Mesenteric fat pad (tissue), 1 donor: ENCODE data around the gene NDE1. TPM values are rescaled to one million over a fixed set of nuclear protein-coding genes. Genes with fewer than 3 reads are reported as not detected.
"Not testable (repeated sequence)": the region's sequence is repeated elsewhere in the genome, so short reads cannot be mapped to it uniquely, and the experiment has no call there.

Experiments
- DNase-seq: peaks from one replicate; pipeline ENCODE4 v3.0.0-alpha.2; 2020; ENCODE audit warnings: low spot score
- total RNA-seq: library from RNA; stranded (reverse); fragmentation: NEBNext Ultra II Directional; extraction: Animal tissue kit (Norgen Biotek cat#: 25700); gene quantifications from one replicate; pipeline ENCODE4 v1.2.1, GENCODE V29; 2021
- donor health status: DM: yes; HTN: yes; CAD: no.

NDE1 gene
- total RNA-seq, 1 donor from 2014 or later: 26.8 TPM

DNA sequence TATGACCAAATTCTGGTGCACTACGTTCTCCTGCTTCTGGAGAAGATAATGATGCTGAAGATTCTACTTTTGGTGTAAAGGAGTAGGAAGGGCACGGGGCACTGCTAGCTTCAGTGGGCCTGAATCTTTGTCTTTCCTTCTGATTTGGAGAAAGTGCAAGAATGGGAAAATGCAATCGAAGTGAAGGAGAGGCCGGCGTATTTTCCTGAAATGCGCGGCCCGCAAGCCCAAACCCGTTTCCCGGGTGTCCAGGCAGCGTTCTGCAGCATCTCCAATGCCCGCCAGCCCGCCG lies 372 bp upstream of the NDE1 start:
- no peak for DNase-seq

DNA sequence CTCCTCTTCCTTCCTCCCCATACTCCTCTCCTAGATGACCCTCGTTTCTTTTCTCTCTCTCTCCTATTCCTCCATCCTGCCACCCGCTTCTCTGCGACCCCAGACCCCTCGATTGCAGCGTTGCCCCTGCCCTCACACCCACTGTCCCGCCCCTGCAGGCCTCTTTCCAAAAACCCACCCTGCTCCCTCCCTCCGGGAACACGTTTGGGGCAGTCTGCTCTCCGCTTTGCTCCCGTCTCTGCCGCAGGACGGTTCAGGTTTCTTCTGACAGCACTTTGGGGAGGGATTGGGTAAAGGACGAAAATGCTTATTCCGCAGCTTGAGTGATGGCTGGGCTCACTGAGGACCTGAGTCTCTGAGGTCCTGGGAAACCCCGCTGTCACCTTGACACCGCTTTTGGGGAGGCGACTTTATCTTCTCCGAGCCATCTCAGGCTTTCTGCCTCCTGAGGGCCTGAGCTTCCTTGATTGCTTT lies 690 bp downstream of the NDE1 start:
- no peak for DNase-seq

DNA sequence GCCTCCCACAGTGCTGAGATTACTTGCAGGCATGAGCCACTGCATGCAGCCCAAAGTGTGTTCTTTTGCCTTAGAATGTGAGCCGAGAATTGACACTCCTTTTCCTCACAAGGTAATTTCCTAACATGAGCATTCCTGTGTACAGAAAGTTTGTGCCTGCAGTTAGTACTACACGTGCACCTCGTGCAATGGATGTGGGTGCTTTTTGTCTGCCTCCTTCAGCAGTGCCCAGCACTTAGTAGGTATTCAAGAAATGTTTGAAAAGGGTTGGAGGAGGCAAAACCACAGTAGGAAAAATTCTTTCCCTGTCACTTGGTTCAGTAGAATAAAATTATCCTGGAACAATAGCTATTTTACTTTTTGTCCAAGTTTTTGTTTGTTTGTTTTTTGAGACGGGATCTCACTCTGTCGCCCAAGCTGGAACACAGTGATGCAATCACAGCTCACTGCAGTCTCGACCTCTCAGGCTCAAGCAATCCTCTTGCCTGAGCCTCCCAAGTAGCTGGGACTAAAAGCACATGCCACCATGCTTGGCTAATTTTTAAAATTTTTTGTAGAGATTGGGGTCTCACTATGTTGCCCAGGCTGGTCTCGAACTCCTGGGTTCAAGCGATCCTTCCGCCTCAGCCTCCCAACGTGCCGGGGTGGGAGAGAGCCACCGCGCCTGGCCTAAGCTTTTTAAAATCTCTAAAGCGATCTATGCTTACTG lies 2.4 kb downstream of the NDE1 start:
- DNase-seq: peak; percentile 51

DNA sequence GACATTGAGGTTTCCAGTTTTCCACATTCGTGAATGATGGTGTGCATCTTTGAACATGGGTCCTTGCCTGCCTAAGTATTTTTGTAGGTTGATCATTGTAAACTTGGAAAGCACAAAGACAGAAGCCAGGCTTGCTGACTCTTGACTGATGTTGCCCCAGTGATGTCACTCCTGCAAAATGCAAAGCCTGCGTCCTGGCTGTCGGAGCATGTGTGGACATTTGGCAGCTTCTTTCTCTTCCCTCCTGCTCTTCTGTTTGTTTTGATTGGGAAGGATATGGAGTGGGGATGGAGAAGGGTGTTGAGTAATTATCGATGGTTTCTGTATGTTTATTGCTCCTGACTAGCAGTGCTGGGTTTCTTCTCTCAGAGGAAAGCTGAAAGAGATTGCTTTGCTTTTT lies 3.2 kb downstream of the NDE1 start:
- peak; percentile 24 for DNase-seq

DNA sequence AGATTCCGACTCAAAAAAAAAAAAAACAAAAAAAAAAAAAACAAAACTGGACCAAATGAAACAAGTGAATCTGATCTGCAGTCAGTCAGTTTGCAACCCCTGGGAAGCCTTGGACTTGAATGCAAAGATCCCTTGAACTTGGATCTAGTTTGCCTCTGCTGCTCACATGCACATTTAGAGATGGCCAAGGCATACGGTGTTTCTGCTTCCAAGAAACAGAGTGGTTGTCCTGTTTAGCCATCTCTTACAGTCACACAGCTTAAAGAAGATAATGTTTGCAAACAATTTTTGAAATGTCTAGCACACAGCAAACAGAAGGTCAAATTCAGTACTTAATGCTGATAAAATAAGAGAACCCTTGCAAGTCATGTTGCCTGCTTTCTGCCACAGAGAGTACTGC lies 4.5 kb downstream of the NDE1 start:
- DNase-seq: no peak

DNA sequence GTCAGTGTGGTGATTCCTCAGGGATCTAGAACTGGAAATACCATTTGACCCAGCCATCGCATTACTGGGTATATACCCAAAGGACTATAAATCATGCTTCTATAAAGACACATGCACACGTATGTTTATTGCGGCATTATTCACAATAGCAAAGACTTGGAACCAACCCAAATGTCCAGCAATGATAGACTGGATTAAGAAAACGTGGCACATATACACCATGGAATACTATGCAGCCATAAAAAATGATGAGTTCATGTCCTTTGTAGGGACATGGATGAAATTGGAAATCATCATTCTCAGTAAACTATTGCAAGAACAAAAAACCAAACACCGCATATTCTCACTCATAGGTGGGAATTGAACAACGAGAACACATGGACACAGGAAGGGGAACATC lies 5.5 kb downstream of the NDE1 start:
- DNase-seq: not testable (repeated sequence)

DNA sequence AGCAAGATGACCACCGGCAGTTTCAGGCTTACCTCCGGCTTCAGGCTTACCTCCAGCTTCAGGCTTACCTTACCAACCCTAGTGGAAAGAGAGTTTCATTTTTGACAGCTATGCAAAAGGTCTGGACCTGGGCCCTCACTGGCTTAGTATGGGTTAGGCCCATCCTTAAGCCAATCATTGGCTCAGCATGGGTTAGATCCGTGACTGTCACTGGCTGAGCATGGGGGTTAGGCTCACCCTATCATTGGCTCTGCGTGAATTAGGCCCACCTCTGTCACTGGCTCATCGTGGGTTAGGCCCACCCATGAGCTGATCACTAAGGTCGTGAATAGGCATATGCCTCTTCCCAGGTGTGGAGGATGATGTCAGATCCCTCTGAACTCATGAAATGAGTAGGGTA lies 8.1 kb downstream of the NDE1 start:
- DNase-seq: peak; percentile 37

DNA sequence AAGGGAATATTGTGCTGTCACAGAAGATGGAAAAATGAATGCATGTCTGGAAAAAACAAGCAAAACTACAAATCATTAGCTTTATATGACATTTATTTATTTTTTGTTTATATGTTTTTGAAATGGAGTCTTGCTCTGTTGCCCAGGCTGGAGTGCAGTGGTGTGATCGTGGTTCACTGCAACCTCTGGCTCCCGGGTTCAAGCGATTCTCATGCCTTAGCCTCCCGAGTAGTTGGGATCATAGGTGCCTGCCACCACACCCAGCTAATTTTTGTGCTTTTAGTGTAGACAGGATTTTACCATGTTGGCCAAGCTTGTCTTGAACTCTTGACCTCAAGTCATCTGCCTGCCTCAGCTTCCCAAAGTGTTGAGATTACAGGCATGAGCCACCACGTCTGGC lies 8.5 kb downstream of the NDE1 start:
- peak; percentile 18 for DNase-seq

DNA sequence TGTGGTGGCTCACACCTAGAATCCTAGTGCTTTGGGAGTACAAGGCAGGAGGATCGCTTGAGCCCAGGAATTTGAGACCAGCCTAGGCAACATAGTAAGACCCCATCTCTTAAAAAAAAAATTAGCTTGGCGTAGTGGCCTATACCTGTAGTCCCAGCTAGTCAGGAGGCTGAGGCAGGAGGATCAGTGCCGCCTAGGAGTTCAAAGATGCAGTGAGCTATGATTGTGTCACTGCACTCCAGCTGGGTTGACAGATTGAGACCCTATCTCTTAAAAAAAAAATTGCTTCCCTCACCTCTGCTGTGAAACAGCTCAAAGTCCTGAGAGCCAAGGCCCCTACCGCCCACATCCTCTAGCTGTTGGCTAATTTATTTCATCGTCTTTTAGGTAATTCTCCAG lies 10.2 kb downstream of the NDE1 start:
- DNase-seq: peak; percentile 11

DNA sequence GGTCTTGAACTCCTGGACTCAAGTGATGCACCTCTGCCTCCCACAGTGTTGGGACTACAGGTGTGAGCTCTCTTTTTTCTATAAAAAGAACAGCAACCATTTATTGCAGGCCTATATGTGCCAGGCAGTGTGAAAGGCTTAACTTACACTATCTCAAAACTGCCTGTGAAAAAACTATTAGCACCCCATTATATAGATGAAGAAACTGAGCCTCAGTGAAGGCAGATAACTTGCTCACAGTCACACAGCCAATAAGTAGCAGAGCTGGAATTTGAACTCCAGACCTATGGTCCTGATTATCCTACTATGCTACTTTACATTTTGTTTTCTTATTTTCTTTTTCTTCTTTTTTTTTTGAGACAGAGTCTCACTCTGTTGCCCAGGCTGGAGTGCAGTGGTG lies 15.1 kb downstream of the NDE1 start:
- DNase-seq: no peak

DNA sequence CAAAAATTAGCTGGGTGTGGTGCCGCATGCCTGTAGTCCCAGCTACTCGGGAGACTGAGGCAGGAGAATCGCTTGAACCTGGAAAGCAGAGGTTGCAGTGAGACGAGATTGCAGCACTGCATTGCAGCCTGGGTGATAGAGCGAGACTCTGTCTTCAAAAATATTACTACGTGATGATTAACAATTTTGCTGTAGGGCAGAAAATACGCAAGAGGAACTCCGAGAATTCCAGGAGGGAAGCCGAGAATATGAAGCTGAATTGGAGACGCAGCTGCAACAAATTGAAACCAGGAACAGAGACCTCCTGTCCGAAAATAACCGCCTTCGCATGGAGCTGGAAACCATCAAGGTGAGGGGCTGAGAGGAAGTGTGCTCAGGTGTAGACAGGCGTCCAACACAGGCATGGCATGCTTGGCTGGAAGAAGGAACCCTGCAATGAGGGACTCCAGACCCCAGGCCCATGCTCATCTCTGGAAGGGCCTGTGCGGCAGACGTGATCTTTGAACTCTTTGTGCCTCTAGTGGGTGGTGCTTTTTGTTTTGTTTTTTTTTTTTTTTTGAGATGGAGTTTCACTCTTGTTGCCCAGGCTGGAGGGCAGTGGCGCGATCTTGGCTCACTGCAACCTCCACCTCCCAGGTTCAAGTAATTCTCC lies 17.2 kb downstream of the NDE1 start:
- DNase-seq: no peak

DNA sequence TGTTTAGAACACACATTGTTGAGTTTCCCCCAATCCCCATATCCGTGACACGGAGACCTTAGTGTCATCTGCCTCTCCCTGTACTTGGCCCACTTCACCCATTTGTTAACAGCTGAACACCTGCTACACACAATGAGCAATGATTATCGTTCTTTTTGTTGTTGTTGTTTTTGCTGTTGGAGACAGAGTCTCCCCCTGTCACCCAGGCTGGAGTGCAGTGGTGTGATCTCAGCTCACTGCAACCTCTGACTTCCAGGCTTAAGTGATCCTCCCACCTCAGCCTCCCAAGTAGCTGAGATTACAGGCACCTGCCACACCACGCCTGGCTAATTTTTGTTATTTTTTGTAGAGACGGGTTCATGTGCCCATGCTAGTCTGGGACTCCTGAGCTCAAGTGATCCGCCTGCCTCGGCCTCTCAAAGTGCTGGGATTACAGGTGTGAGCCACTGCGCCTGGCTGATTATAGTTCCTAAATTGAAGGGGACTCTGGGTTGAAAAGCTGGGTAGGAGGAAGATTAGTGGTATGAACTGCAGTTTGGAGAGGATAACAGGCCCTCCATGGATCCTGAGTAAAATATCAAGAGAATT lies 21.6 kb downstream of the NDE1 start:
- DNase-seq: no peak

DNA sequence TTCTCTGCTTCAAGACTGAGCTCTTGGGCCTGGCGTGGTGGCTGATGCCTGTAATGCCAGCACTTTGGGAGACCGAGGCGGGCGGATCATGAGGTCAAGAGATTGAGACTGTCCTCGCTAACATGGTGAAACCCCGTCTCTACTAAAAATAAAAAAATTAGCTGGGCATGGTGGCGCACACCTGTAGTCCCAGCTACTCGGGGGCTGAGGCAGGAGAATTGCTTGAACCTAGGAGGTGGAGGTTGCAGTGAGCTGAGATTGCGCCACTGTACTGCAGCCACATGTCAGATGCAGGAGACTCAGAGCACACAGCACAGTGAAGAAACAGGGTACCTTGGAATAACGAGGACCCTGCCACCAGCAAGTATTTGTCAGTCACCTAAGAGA lies 22.1 kb downstream of the NDE1 start:
- not testable (repeated sequence) for DNase-seq

DNA sequence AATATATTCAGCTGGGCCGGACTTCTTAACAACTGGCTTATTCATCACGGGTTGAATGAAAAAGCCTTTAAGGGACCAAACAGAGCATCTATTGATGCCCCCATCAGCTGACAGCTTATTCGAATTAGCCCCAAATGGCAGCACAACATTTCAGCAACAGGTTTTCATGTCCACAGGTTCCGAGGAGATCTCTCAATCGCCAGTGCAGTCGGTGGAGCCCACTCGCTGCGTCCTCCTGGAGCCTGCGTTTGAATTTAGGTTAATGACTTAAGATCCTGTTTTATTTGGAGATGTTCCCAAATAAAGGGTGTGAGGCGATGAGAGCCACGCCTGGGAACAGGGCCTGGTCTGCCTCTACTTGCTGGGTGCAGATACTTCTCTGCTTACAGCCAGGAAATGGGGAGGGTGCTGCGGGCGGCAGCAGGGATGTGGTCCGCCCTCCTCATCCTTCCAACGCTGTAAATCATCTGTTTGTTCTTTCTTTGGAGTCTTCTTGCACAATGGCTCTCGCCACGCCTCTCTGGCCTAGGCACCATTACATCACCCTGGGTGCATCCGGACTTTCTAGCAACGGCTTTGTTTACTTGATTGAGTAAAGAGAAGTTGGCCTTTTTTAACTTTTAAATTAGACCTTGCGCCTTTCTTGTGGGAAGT lies 22.6 kb downstream of the NDE1 start:
- peak; percentile 92 for DNase-seq

DNA sequence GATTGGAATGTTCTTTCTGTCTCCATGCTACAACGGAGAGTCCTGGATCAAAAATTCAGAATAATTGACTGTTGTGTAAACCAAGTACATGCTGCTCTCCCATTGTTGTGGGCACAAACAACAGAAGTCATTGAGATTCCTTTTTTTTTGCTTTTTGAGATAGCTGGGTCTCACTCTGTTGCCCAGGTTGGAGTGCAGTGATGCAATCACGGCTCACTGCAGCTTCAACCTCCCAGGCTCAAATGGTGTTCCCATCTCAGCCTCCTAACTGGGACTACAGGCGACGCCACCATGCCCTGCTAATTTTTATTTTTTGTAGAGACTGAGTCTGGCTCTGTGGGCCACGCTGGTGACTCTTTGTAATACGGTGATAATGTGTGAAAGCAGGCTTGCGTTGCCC lies 24.5 kb downstream of the NDE1 start:
- no peak for DNase-seq

DNA sequence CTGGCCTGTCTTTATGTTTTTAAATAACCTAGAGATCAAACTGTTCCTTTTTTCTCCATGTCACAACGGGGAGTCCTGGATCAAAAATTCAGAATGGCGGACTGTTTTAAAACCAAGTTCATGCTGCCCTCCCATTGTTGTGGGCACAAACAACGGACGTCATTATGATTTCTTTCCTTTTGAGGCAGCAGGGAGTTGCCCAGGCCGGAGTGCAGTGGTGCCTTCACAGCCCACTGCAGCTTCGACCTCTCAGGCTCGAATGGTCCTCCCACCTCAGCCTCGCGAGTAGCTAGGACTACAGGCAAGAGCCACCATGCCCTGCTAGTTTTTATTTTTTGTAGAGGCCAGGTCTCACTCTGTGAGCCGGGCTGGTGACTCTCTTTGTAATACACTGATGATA lies 26.5 kb downstream of the NDE1 start:
- no peak for DNase-seq

DNA sequence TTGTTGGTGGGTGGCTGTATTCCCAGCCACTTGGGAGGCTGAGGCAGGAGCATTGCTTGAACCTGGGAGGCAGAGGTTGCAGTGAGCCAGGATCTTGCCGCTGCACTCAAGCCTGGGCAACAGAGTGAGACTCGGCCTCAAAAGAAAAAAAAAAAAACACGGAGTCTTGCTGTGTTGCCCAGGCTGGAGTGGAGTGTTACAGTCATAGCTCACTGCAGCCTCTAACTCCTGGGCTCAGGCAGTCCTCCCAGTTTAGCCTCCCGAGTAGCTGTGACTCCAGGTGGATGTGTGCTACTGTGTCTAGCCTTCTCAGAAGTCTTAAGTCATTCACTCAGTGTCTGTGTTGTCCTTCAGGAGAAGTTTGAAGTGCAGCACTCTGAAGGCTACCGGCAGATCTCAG lies 27.4 kb downstream of the NDE1 start:
- no peak for DNase-seq

DNA sequence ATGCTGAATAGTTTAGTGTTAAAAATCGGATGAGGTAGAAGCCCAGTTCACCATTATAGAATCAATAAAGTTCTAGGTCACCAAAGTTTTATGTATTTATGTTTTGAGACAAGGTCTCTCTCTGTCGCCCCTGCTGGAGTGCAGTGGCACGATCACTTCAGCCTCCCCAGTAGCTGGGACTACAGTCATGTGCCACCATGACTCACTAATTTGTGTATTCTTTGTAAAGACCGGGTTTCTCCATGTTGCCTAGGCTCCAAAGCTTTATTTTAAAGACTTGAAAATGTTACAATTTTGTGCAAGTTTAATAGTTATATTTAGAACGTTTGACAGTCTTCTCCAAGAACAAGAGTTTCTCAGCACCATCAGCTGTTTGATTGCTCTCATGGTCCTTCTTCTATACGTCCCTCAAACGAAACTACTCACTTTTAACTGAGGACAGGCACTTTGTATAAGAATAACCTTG lies 32.1 kb downstream of the NDE1 start:
- no peak for DNase-seq

DNA sequence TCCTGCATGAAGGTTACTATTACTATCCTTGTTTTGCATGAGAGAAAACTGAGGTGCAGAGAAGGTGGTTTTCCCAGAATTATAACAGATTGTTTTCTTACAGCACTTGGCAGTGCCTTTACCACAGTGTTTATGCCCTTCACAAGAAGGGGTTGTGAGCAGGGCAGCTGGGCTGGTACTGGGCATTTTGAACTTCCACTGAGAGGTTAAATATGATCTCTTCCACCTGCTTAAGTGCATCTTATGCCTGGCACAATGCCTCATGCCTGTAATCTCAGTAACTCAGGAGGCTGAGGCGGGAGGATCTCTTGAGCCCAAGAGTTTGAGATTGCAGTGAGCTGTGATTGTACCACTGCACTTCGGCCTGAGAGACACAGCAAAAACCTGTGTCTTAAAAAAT lies 36.2 kb downstream of the NDE1 start:
- DNase-seq: no peak

DNA sequence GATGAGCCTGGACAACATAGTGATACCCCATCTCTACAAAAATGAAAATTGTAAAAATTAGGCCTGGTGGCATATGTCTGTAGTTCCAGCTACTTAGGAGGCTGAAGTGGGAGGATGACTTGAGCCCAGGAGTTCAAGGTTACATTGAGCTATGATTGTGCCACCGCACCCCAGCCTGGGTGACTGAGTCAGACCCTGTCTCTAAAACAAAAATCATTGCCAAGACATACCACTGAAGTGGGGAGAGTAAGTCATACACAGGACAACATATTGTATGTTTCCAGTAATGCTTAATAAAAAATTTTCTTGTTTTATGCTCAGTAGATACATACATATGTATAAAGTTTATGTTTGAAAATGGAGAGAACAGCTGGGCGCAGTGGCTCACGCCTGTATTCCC lies 39.2 kb downstream of the NDE1 start:
- DNase-seq: no peak

DNA sequence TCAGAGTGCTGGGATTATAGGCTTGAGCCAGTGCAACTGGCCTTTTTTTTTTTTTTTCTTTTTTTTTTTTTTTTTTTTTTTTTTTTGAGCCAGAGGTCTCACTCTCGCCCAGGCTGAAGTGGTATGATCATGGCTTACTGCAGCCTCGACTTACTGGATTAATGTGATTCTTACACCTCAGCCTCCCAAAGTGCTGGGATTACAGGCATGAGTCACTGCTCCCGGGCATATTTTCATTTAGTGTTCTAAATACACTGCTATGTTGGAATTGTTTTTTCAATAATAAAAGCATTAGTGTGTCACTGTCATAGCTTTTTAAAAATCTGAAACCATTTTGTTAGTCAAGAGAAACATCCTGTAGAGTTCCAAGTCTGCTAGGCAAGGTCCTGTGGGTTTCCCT lies 40.3 kb downstream of the NDE1 start:
- DNase-seq: no peak

DNA sequence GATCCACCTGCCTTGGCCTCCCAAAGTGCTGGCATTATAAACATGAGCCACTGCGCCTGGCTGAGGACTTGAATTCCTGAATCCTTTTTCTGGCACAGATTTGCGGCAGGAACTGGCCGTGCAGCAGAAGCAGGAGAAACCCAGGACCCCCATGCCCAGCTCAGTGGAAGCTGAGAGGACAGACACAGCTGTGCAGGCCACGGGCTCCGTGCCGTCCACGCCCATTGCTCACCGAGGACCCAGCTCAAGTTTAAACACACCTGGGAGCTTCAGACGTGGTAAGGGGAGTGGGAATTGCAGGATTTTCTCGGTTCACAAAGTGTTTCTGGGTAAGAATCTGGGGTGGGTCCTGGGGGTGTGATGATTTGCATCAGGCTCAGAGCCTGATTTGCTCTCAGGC lies 41.0 kb downstream of the NDE1 start:
- DNase-seq: no peak
